Measurements from ENCODE around the gene SLC10A7.

The SLC10A7 gene

GRCh38 chr4:146534178-146534577 lies 12.4 kb upstream of the SLC10A7 start:
- TF ChIP-seq, protein P1, sequence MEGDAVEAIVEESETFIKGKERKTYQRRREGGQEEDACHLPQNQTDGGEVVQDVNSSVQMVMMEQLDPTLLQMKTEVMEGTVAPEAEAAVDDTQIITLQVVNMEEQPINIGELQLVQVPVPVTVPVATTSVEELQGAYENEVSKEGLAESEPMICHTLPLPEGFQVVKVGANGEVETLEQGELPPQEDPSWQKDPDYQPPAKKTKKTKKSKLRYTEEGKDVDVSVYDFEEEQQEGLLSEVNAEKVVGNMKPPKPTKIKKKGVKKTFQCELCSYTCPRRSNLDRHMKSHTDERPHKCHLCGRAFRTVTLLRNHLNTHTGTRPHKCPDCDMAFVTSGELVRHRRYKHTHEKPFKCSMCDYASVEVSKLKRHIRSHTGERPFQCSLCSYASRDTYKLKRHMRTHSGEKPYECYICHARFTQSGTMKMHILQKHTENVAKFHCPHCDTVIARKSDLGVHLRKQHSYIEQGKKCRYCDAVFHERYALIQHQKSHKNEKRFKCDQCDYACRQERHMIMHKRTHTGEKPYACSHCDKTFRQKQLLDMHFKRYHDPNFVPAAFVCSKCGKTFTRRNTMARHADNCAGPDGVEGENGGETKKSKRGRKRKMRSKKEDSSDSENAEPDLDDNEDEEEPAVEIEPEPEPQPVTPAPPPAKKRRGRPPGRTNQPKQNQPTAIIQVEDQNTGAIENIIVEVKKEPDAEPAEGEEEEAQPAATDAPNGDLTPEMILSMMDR (IDR thresholded peaks at IDR 0.05; ENCODE audit: unreplicated experiment in 3 of 3): no peak
- Mint-ChIP-seq H3K9me3 (peaks cover 20% of the 10 kb centered on the region), H3K4me3 (no peak overlapping the region), H3K36me3 (ENCODE audit: low read depth) (no peaks in the 10 kb centered on the region), H3K27ac (no peak overlapping the region), H3K27me3 (ENCODE audit: low read depth) (no peaks in the 10 kb centered on the region), H3K4me1 (no peaks in the 10 kb centered on the region)

DNA sequence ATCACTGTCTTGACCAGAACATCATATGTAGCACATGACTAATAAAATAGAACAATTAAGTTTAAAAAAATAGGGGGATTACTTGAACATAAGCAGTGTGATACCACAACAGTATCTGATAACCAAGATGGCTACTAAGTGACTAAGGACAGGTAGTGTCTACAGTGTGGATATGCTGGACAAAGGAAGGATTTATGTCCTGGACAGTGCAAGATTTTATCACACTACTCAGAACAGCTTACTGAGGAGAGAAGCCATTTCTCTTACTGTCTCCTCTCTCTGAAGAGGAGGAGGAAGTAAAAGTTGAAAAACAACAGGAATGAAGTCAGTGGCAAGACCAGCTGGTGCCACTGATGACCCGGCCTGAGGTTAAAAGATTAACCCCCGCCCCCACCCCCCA lies 4.0 kb upstream of the SLC10A7 start:
- Mint-ChIP-seq H3K36me3 (ENCODE audit: low read depth) (no peaks in the 10 kb centered on the region), H3K27me3 (ENCODE audit: low read depth) (peaks cover 3% of the 10 kb centered on the region), H3K27ac (no peak overlapping the region)

DNA sequence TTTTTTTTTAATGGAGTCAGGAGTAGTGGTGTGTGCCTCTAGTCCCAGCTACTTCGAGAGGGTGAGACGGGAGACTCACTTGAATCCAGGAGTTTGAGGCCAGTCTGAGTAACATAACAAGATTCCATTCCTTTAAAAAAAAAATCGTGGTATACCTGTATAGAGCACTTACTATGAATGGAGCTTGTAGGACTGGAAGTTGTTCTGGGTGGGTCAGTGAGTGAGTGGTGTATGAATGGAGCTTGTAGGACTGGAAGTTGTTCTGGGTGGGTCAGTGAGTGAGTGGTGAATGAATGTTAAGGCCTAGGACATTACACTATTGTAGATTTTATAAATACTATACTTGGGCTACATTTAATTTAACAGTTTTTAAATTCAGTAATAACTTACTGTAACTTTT lies 2.9 kb upstream of the SLC10A7 start:
- TF ChIP-seq, protein P1 (IDR thresholded peaks at IDR 0.05; ENCODE audit: unreplicated experiment in 3 of 3): no peak
- peaks cover 3% of the 10 kb centered on the region for H3K27me3 Mint-ChIP-seq (ENCODE audit: low read depth)
- peaks cover 11% of the 10 kb centered on the region for H3K4me1 Mint-ChIP-seq
- H3K4me3 Mint-ChIP-seq: no peak overlapping the region
- no peaks in the 10 kb centered on the region for H3K36me3 Mint-ChIP-seq (ENCODE audit: low read depth)
- no peak overlapping the region for H3K27ac Mint-ChIP-seq
- peaks cover 3% of the 10 kb centered on the region for H3K9me3 Mint-ChIP-seq

More for the DNA sequence above, 4.0 kb upstream of the SLC10A7 start:
- Mint-ChIP-seq H3K4me3 (no peak overlapping the region), H3K4me1 (peaks cover 11% of the 10 kb centered on the region), H3K9me3 (peaks cover 6% of the 10 kb centered on the region)
- TF ChIP-seq, protein P1 (IDR thresholded peaks at IDR 0.05; ENCODE audit: unreplicated experiment in 3 of 3): no peak

DNA sequence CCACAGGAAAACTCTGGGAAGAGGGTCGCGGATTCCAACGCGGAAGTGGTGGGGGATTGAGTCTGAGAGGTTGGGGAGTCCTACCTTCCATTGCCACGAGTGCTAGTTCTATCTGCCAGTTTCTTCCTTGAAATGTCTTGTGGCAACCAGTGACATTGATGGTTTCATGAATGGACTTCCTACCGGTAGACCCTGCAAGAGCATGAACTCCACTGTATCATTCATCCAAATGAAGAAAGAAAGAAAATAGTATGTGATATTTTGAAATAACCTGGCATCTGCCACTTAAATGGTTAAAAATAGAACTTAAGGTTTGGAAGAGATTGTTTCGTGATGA lies 1.1 kb upstream of the SLC10A7 start:
- H3K4me1 Mint-ChIP-seq: peaks cover 11% of the 10 kb centered on the region
- H3K36me3 Mint-ChIP-seq (ENCODE audit: low read depth): no peaks in the 10 kb centered on the region
- TF ChIP-seq, protein P1 (IDR thresholded peaks at IDR 0.05; ENCODE audit: unreplicated experiment in 3 of 3): no peak
- H3K27me3 Mint-ChIP-seq (ENCODE audit: low read depth): peaks cover 3% of the 10 kb centered on the region
- no peak overlapping the region for H3K4me3 Mint-ChIP-seq
- peak overlapping the region in 1 of 3 experiments; percentile 61 for H3K27ac Mint-ChIP-seq
- no peaks in the 10 kb centered on the region for H3K9me3 Mint-ChIP-seq

DNA sequence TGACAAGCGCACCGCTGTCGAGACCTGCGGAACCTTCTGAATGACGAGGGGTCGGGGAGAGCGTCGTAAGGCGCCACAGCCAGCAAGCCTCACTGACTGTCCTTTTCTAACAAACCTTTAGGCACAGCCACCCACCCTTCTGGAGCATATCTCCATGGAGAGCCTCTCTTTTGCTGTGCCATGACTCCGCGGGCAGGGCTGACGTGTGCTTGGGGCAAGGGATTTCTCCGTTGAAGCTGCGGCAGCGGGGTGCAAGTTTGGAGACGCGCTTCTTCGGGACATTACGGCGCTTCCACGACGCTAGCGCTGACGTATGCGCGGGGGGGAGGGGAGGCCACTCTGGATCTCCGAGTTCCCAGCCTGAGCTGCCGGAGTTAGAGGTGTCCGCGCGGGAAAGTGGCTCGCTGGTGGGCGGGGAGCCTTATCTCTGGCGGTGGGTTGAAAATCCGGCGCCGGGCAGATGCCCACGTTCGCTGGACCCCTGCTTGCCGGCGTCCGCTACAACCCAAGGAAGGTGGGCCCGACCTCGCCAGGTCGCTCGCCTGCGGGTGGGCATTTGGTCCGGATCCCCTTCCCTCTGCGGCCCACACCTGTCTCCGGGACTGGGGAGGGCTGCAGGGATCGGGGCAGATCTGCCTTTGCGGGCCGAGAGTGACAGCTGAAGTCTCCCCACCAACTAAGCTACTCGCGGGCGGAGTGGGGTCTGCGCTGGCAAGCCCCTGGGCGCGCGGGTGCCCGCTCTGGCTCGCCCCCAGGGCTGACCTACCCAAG lies 543 bp upstream of the SLC10A7 start:
- peaks cover 3% of the 10 kb centered on the region for H3K27me3 Mint-ChIP-seq (ENCODE audit: low read depth)
- H3K9me3 Mint-ChIP-seq: no peaks in the 10 kb centered on the region
- TF ChIP-seq, protein P1 (IDR thresholded peaks at IDR 0.05; ENCODE audit: unreplicated experiment in 3 of 3): no peak
- no peak overlapping the region for H3K4me3 Mint-ChIP-seq
- no peaks in the 10 kb centered on the region for H3K36me3 Mint-ChIP-seq (ENCODE audit: low read depth)
- no peak overlapping the region for H3K27ac Mint-ChIP-seq
- H3K4me1 Mint-ChIP-seq: peaks cover 11% of the 10 kb centered on the region

All from nephron (organoid).